DMS53 treated with DMSO at 0.1 percent for 48 hours (cell line): ENCODE results near the gene FGF23.

ENCODE experiments used
- DNase-seq: peaks from one replicate; lab custom pipeline; 2025; ENCODE audit not compliant: unreplicated experiment; lab: John Stamatoyannopoulos, UW

Gene FGF23

DNA sequence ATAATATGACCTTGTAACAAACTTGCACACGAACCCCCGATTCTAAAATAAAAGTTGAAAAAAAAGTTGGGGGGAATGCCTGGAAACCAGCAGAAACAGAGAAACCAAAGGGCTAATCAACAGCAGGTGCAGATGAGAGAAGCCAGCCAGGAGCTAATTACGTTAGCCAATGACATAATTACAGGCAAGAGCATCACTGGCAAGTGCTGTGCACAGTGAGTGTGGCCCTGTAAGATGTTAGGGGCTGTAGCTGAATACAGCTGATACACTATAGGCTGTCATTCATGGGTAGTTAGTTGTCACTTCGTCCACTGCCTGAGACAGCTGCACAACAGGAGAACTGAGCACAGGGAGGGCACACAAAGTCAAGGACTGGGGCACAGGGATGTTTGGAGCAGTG, 7.3 kb upstream of the FGF23 start:
- no peak for DNase-seq

DNA sequence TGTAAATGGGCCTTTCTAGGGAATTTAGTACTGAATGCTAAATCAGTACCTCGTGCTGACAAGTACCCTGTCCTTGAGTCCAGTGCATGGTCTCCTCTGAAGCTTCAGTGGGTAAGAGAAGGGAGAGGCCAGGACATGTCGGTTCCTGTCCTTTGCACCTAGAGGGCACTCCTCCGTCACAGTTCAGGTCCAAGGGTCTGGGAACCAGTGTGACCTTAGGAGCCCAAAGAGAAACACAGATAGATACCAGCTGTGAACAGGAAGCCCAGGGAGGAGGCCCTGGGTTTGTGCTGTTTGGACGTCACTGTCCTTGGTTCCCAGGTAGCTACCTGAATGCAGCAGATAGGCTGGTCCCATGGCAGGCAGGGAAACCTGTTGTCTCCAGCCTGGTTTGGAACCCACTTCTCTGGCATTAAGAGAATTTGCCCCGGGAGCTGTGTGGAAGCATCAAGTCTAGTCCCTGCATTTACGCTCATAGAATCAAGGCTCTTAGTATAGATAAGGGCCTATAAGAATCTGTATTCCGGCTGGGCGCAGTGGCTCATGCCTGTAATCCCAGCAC, 3.9 kb upstream of the FGF23 start:
- DNase-seq = peak; percentile 94

DNA sequence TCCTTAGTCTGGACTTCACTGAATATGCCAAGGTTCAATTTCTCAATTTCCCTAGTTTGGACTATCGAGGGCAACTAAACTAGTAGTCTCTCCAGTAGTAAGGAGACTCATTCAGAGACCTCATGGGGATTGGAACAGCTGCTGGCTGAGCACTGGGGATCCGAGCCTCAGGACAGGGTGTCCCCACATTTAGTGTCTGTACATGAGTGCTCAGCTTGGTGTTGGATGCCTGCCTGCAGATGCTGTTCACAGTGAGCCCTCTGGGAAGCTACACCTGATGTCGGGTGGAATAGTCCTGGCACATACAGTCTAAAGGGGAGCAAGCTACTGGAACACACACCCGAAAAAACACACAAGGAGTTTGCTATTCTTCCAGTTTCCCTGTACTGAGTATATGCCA, 820 bp upstream of the FGF23 start:
- DNase-seq = no peak

DNA sequence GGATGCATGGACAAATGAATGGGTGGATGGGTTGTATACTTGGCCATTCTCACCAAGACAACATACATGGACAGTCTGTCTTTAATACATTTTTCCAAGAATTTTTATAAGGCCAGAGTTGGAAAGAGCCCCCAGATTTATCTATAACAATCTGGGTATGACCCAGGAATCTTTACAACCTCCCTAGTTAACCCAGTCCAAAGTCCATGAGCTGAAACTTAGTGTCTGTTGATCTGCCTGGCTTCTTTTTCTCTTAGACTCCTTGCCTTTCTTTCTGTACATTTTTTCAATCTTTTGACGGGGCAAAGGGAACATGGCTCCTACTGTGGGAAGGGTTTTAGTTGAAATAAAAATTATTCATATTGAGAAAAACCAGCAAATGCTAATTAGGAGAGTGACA, 740 bp downstream of the FGF23 start:
- DNase-seq = no peak

DNA sequence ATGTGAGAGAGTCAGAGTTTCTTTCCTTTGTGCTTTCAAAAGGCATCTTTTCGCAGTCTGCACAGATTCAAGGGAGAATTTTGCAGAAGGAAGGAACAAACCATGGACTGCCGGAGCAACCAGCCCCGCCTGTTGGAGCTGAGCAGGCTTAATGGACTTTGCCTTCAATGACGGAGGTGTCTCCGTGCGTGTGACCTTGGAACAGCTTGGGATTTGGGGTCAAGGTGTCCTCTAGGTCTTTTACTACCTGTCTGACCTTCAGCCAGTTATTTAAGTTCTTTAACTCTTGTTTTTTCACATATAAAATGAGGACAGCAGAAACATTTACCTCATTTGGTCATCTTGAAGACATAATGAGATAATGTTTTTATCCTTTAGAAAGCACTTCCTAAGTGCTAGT, 4.1 kb downstream of the FGF23 start:
- DNase-seq = no peak

DNA sequence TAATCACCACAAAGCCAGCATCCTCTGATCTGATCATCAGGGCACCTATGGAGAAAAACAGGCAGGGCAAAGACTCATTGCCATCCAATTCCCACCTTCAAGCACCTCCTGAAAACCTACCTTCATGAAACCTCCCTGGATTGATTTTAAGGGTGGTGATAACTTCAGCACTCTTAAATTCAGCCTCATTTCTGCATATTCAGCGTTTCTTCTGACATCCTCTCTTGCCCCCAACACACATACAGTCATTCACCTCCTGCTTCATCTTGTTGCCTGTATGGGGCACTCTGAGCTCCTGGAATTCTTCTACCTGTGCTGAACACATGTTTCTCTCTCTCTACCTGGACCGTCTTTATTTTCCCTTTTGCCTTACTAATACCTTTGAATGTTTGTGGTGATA, 6.9 kb downstream of the FGF23 start:
- DNase-seq = no peak

DNA sequence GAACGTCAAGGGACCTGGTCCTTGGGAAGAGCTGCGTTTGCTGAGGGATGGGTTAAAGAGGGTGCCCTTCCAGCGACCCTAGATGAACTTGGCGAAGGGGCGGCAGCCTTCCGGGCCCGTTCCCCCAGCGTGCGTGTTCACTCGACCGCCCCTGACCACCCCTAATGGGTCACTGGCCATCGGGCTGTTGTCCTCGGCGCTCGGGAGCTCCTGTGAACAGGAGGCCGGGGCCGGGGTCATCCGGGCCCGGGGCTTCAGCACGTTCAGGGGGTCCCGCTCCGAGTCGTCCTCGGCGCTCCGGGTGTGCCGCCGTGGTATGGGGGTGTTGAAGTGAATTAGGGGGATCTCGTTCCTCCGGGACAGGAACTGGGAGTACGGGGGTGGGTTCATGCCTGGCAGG, 9.2 kb downstream of the FGF23 start:
- DNase-seq = no peak

DNA sequence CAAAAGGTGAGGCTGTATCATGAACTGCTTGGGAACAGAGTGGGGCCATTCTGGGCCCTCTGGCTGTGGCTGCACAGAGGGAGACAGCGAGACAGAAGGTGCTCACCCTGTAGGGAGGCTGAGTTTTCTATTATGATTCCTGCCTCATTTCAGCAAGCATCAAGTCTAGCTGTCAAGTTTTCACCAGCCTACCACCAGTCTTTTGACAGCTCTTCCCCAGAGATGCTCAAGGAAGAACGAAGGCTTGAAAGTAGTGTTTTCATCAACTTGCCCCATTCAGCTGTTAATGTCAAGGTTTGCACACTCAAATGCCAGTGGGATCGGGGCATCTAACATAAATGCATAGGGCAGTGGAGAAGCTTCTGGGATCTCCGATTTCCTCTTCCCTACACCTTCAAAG, 10.0 kb downstream of the FGF23 start:
- no peak for DNase-seq

DNA sequence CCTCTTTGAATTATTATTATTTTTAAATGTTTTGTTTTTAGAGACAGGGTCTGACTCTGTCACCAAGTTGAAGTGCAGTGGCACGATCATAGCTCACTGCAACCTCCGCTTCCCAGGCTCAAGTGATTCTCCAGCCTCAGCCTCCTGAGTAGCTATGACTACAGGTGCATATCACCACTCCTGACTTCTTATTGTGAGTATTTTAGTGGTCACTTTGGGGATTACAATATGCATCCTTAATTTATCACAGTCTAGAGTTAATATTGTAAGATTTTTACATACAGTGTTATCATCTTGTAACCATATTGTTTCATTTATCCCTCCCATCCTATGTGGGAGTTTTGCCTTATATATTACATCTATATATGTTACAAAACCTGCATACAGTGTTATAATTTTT, 13.4 kb downstream of the FGF23 start:
- DNase-seq = no peak

DNA sequence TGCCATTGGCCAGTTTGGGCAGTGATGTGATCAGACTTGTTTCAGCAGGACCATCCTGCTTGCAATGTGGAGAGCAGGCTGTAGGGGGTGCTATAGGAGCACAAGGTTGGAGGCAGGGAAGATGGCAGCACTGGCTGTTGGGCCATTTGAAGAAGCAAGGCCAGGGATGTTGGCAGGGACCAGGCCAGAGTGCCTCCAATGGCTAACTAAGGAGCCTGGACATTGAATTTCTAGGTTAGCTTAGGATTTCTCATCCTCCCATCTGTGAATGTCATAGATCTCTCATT, 23.5 kb downstream of the FGF23 start:
- peak; percentile 89 for DNase-seq

DNA sequence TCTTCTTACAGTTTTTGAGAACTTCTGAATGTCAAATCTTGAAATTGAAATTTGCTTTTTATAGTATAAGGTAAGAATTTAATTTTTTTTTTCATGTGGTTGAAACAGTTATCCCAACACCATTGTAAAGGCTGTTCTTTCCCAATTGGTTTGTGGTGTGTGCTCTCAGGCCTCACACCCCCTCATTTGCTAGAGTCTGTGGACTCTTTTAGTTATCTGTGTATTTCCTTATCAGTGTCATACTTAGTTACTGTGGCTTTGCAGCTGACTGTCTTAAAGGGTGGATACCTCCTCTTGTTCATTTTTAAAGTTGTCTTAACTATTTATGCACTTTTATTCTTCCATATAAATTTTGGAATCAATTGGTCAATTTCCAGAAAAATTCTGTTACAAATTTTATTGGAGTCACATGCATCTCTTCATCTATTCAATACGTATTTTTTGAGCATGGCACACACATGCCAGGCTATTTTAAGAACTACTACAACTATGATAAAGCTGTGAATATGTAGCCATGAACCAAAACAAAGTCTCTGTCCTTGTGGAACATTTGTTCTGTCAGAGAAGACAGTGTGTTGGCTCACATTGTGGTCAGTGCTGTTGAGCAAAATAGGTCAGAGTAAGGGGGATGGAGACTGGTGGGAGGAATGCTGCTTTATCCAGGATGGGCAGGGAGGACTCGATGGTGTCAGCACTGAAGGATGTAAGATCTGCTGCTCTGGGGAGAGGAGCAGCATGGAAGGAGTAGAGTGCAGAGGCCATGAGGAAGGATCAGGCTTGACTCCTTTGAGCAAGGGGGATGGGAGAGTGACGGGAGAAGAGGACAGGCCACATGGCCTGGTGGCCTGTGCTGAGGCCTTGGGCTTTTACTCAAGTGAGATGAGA, 24.1 kb downstream of the FGF23 start:
- no peak for DNase-seq

DNA sequence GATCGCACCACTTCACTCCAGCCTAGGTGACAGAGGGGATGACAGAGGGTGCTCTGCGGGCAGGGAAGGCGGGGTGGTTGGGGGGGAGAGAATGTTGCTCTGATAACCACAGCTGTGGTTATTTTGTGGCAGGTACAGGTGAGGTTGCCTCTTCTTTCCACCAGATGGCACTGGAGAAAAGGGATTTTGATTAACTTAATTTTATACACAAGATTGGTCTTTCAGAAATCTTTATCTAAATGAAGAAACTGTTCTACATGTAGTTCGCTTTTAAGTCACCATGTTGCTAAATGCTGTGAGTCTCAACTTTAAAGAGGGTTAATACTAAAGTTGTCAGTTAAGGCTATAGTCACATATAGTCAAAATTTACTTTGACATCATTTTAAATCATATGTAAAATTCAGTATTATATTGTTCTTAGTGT, 25.7 kb downstream of the FGF23 start:
- peak; percentile 99 for DNase-seq

DNA sequence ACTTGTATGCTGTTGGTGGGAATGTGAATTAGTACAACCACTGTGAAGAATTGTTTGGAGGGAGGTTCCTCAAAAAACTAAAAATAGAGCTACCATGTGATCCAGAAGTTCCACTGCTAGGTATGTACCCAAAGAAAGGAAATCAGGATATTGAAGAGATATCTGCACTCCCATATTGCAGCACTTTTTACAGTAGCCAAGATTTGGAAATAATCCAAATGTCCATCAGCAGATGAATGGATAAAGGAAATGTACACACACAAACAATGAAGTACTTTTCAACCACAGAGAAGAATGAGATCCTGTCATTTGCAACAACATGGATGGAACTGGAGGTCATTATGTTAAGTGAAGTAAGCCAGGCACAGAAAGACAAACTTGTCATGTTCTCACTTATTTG, 32.6 kb downstream of the FGF23 start:
- no peak for DNase-seq

DNA sequence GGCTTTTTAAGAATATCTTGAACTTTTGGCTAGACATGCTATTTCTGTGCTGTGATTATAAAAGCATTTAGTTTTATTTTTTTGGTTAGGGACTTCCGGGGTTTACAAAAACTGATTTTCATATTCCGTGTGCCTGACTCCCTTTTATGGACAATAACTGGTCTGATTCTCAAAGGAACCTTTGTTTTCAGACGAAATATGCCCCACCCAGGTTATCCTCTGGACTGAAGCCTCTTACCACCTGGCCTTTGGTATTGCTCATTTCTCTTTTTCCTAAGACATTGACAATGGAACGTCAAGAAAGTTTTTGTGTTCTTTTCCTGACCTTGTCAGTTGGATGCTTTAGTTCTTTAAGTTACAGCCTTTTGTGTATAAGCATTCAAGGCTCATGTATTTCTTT, 47.7 kb downstream of the FGF23 start:
- no peak for DNase-seq

DNA sequence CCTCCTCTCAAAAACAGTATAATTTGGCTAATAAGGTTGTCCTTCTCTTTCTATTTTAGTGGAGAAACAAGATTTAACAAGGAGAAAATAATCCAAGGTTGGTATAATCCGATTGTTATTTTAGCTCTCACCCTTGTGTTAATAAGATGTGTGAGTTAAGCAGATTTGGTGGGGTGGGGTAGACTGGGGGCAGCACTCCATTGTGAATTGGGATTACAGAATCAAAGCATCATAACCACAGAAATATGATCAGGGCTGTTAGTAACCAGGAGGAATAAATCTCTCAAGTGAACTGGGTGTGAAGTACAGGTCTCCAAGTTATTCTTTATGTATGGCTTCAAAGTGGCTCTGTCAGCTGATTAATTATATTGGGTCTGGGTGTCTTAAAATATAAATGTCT, 48.3 kb downstream of the FGF23 start:
- no peak for DNase-seq

DNA sequence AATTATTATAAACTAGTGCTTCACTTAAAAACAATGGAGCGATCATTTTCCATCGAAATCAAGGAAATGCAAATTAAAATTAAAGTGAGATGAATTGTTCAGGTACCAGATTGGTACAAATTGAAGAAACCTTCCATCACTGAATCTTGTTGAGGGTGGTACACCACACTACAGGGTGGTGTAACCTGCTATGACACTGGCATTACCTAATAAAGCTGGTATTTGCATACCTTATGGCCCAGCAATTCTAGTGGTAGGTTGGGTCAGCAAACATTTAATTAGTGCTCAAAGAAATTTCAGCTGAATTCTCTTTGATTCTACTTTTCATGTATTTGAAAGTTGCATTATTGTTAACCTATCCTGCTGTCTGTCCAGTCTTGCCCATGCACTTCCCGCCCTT, 49.3 kb downstream of the FGF23 start:
- DNase-seq = no peak

DNA sequence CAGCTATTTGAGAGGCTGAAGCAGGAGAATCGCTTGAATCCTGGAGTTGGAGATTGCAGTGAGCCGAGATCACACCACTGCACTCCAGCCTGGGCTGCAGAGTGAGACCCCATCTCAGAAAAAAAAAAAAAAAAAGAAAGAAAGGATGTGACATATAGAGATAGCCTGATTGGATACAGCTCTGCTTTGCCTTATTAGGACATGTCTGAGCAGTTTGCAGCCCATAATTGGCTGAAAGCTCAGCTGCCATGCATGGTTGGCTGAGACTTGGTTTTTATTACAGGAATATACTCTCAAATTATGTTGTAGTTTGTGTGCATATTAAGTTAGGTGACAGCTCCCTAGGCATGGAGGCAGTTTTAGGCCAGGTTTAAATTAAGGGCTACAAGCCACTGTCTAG, 52.2 kb downstream of the FGF23 start:
- no peak for DNase-seq

DNA sequence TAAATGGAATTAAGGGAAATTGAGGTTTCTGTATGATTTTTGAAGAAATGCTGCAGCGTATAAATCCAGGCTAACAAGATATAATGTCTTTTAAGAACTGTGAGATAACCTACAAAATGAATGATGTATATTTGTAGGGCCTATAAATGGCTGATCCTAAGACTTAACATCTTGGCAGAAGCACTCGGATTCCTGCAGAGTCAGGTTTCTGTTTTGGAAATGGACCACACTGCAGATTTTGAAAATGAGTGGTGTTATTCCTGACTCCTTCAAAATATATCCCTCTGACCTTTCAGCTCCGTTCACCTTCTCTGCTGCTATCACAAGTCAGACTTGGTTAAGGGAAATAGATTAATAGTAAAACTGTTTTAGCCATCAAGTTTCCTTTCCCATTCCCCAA, 53.5 kb downstream of the FGF23 start:
- no peak for DNase-seq

DNA sequence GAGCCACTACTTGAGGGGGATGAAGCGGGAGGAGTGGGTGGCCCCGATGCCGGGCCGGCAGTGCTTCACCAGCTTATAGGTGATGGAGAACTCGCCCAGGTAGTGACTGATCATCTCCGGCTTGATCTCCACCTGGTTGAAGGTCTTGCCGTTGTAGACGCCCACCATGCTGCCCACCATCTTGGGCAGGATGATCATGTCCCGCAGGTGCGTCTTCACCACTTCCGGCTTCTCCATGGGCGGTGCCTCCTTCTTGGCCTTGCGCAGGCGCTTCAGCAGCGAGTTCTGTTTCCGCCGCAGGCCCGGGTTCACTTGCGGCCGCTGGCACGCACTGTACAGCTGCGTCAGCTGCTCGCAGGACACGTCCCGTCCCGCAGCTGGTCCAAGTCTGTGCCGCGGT, 55.1 kb downstream of the FGF23 start:
- no peak for DNase-seq

DNA sequence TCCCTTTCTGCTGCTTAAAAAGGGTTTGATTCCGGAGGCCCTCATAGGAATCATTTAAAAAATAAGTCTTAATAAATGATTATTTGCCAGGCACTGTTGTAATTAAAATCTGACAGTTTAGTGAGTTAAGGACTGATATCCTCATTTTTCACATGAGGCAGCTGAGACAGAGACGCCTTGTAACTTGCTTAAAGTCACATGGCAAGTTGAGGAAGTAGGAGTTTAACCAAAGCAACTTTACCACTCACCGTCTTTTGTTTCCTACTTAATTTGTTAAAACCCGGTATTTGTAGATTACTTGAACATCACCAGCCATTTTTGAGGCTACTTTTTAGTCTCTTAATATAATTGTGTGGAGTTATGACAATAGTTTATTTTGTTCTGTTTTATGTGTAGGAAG, 56.1 kb downstream of the FGF23 start:
- DNase-seq = no peak

DNA sequence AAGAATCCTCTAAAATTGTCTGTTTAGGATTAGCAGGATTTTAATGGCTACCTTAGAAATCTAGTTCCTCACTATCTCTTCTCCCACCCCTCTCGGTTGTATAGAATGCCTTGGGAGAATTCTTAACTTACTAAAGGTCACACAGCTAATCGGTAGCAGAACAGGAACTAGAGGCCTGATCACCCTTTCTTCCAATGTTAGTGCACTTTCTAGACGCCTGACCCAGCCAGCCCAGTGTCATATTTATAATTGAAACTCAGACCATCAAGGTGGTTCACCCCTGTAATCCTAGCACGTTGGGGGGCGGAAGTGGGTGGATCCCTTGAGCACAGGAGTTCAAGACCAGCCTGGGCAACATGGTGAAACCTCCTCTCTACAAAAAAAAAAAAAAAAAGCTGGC, 56.8 kb downstream of the FGF23 start:
- no peak for DNase-seq

DNA sequence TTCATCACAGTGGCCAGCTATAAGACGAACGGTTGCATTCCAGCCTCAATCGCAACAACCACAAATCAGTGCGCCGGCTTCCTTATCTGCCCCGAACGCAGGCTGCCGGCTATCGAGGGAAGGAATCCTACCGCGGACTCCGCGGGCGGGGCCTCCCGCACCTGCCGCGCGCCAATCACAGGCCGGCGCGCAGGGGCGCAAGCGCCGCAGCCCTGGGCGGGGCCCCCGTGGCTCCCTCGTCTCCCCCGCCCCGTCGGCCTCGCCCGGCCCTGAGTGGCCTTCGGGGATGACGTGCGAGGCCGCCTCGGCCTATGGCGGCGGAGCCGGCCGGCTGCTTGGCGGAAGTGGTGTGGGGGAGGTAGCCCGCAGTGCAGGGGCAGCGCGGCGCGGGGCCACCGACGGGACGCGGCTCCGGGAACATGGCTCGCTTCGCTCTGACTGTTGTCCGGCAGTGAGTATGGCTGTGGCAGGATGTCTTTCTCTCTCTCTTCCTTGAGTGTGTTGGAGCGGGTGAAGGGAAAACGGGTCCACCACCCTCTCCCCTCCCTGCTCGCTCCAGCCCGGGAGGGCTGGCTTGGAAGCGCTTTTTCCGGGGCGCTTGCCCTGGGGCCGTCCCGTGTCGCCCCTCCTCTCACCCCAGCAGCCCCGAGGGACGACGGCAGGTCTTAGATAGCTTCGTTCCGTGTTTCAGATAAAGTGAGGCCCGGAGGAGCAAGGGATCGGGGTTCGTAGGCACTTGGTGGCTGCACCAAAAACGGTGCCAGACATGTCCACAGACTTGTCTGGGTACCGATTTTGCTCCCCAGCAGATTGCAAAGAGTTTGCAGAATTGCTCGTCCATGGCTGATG, 58.4 kb downstream of the FGF23 start, which contains the start of gene TIGAR:
Gene TIGAR (plus strand): TSS at position 361 of the 849 bp plus-strand sequence. CDS start 59 bp downstream, at position 420.
- peak; percentile 100 for DNase-seq
